Astrocyte (in vitro differentiated cells and primary cell): ENCODE data around the gene SOX14. TPM values are rescaled to one million over a fixed set of nuclear protein-coding genes. Genes with fewer than 3 reads are reported as not detected.
A peak's percentile ranks its signal among the peaks of the same experiment; 100 is the strongest.

Source experiments
- DNase-seq: peaks from one replicate; pipeline ENCODE4 v3.0.0-alpha.2; 2010; ENCODE audit warnings: low read depth
- FAIRE-seq: peaks from 2 replicates; lab custom pipeline; 2011; peaks lifted over from hg19 to GRCh38; lab: Jason Lieb, UNC
- H2AFZ ChIP-seq: 2 replicates; pipeline ENCODE4 v1.6.0; 2012; ENCODE audit warnings: low read depth, low read length, inconsistent platforms
- H3K27ac ChIP-seq: 2 replicates; pipeline ENCODE4 v1.5.1; 2011; ENCODE audit warnings: low read depth, low read length, inconsistent platforms
- H3K27me3 ChIP-seq: 2 replicates; pipeline ENCODE4 v1.6.0; 2011; ENCODE audit warnings: low read length, inconsistent platforms; ENCODE audit not compliant: insufficient read depth
- H3K36me3 ChIP-seq: 2 replicates; pipeline ENCODE4 v1.5.1; 2011; ENCODE audit warnings: low read length, inconsistent platforms; ENCODE audit not compliant: insufficient read depth
- H3K4me1 ChIP-seq: 2 replicates; pipeline ENCODE4 v1.5.1; 2011; ENCODE audit warnings: low read length, inconsistent platforms; ENCODE audit not compliant: insufficient read depth
- H3K4me2 ChIP-seq: 2 replicates; pipeline ENCODE4 v1.6.0; 2012; ENCODE audit warnings: low read length, inconsistent platforms
- H3K4me3 ChIP-seq: 2 replicates; pipeline ENCODE4 v1.5.1; 2011; ENCODE audit warnings: low read depth, mild to moderate bottlenecking, low read length, inconsistent platforms; ENCODE audit not compliant: insufficient read depth
- H3K79me2 ChIP-seq: 2 replicates; pipeline ENCODE4 v1.6.0; 2012; ENCODE audit warnings: mild to moderate bottlenecking, low read length, inconsistent platforms; ENCODE audit not compliant: insufficient read depth
- H3K9ac ChIP-seq: 2 replicates; pipeline ENCODE4 v1.6.0; 2012; ENCODE audit warnings: mild to moderate bottlenecking, low read length, inconsistent platforms
- H3K9me3 ChIP-seq: 2 replicates; pipeline ENCODE4 v1.5.1; 2012; ENCODE audit warnings: low read depth, mild to moderate bottlenecking, low read length, inconsistent platforms; ENCODE audit not compliant: insufficient read depth
- H4K20me1 ChIP-seq: 2 replicates; pipeline ENCODE4 v1.6.0; 2012; ENCODE audit warnings: low read length, inconsistent platforms; ENCODE audit not compliant: insufficient read depth
- H3K27ac Mint-ChIP-seq: one replicate; pipeline ENCODE4 v1.8.0; 2021; ENCODE audit warnings: mild to moderate bottlenecking, mixed read lengths; ENCODE audit not compliant: unreplicated experiment
- H3K27me3 Mint-ChIP-seq: one replicate; pipeline ENCODE4 v1.8.0; 2021; ENCODE audit warnings: low read depth, mixed read lengths; ENCODE audit not compliant: unreplicated experiment
- H3K36me3 Mint-ChIP-seq: one replicate; pipeline ENCODE4 v1.8.0; 2021; ENCODE audit warnings: low read depth, mixed read lengths; ENCODE audit not compliant: unreplicated experiment
- H3K4me1 Mint-ChIP-seq: one replicate; pipeline ENCODE4 v1.8.0; 2021; ENCODE audit warnings: low read depth, mixed read lengths; ENCODE audit not compliant: unreplicated experiment
- H3K4me3 Mint-ChIP-seq: one replicate; pipeline ENCODE4 v1.8.0; 2021; ENCODE audit warnings: mild to moderate bottlenecking, moderate library complexity, mixed read lengths; ENCODE audit not compliant: unreplicated experiment
- H3K9me3 Mint-ChIP-seq: one replicate; pipeline ENCODE4 v1.8.0; 2021; ENCODE audit warnings: mild to moderate bottlenecking, mixed read lengths; ENCODE audit not compliant: unreplicated experiment
- EZH2 ChIP-seq: IDR thresholded peaks from 2 replicates; pipeline ENCODE4 v1.6.1; 2012; ENCODE audit warnings: mild to moderate bottlenecking, low read length, inconsistent platforms; ENCODE audit not compliant: insufficient read depth
- total RNA-seq: library from RNA; stranded (reverse); gene quantifications from 2 replicates; pipeline ENCODE4 v1.2.1, GENCODE V29; 2021
- TF ChIP-seq, protein P1 (sequence below): IDR thresholded peaks from 2 replicates; pipeline ENCODE4 v1.5.1; 2011; ENCODE audit warnings: low read depth, mild to moderate bottlenecking, inconsistent platforms, low read length, moderate library complexity; ENCODE audit not compliant: insufficient read depth

The SOX14 gene
- total RNA-seq, 1 donor from 2014 or later, result 0.09 TPM

- Histone ChIP-seq H4K20me1 (no peaks in the 10 kb centered on the region), H2AFZ (no peak overlapping the region), H3K4me2 (no peak overlapping the region), H3K27ac (no peak overlapping the region), H3K9ac (no peak overlapping the region), H3K9me3 (peaks cover 2% of the 10 kb centered on the region), H3K27me3 (peaks cover 98% of the 10 kb centered on the region), H3K79me2 (no peaks in the 10 kb centered on the region), H3K36me3 (no peaks in the 10 kb centered on the region), H3K4me1 (no peaks in the 10 kb centered on the region), H3K4me3 (no peak overlapping the region)
- Mint-ChIP-seq H3K27me3 (peaks cover 95% of the 10 kb centered on the region), H3K27ac (peak overlapping the region; percentile 34), H3K4me1 (peaks cover 1% of the 10 kb centered on the region), H3K4me3 (no peak overlapping the region), H3K9me3 (peaks cover 17% of the 10 kb centered on the region), H3K36me3 (no peaks in the 10 kb centered on the region)
- TF ChIP-seq, protein P1, sequence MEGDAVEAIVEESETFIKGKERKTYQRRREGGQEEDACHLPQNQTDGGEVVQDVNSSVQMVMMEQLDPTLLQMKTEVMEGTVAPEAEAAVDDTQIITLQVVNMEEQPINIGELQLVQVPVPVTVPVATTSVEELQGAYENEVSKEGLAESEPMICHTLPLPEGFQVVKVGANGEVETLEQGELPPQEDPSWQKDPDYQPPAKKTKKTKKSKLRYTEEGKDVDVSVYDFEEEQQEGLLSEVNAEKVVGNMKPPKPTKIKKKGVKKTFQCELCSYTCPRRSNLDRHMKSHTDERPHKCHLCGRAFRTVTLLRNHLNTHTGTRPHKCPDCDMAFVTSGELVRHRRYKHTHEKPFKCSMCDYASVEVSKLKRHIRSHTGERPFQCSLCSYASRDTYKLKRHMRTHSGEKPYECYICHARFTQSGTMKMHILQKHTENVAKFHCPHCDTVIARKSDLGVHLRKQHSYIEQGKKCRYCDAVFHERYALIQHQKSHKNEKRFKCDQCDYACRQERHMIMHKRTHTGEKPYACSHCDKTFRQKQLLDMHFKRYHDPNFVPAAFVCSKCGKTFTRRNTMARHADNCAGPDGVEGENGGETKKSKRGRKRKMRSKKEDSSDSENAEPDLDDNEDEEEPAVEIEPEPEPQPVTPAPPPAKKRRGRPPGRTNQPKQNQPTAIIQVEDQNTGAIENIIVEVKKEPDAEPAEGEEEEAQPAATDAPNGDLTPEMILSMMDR, result no peak
- TF ChIP-seq EZH2, result no peak
- DNase-seq, result no peak
- FAIRE-seq, result no peak
Observed at GRCh38 chr3:137766041-137766875, 2.1 kb downstream of the SOX14 start.

GRCh38 chr3:137766876-137767537 is 2.9 kb downstream of the SOX14 start:
- peaks cover 95% of the 10 kb centered on the region for H3K27me3 Mint-ChIP-seq
- peaks cover 3% of the 10 kb centered on the region for H3K4me1 Mint-ChIP-seq
- H3K79me2 ChIP-seq, result no peaks in the 10 kb centered on the region
- peaks cover 2% of the 10 kb centered on the region for H3K9me3 ChIP-seq
- H3K4me3 Mint-ChIP-seq, result no peak overlapping the region
- H3K4me1 ChIP-seq, result no peaks in the 10 kb centered on the region
- no peak overlapping the region for H3K27ac Mint-ChIP-seq
- H3K36me3 ChIP-seq, result no peaks in the 10 kb centered on the region
- no peaks in the 10 kb centered on the region for H4K20me1 ChIP-seq
- H3K9me3 Mint-ChIP-seq, result peaks cover 15% of the 10 kb centered on the region
- no peak overlapping the region for H3K9ac ChIP-seq
- FAIRE-seq, result no peak
- no peak overlapping the region for H3K4me2 ChIP-seq
- no peak for DNase-seq
- no peak overlapping the region for H3K4me3 ChIP-seq
- no peaks in the 10 kb centered on the region for H3K36me3 Mint-ChIP-seq
- H2AFZ ChIP-seq, result no peak overlapping the region
- peaks cover 99% of the 10 kb centered on the region for H3K27me3 ChIP-seq
- H3K27ac ChIP-seq, result no peak overlapping the region
- no peak for TF ChIP-seq EZH2
- TF ChIP-seq, protein P1, result no peak
